SU-DHL-6 (cell line): ENCODE measurements around the gene NDUFA3.

Source experiments
- CTCF ChIP-seq: fragments of 200-600 bp; sonication (generic); IDR thresholded peaks from one replicate; pipeline ENCODE4 v1.5.1; 2017; ENCODE audit warnings: antibody characterized with exemption, mild to moderate bottlenecking, low read length, moderate library complexity; ENCODE audit not compliant: insufficient read depth, poor library complexity, severe bottlenecking
- EZH2phosphoT487 ChIP-seq: fragments of 200-600 bp; sonication (generic), shearing (Covaris generic); conservative IDR thresholded peaks from 2 replicates; pipeline ENCODE4 v1.6.1; 2018; ENCODE audit warnings: mild to moderate bottlenecking, antibody characterized with exemption, low read length, moderate library complexity, mixed read lengths

- no peak for TF ChIP-seq CTCF
- no peak for TF ChIP-seq EZH2phosphoT487
Measured at GRCh38 chr19:54115109-54116063, 12.7 kb downstream of the NDUFA3 start, which contains the start of the genes PRPF31 and TFPT.
